Adrenal gland (tissue), 5 donors: ENCODE measurements around the gene SLC6A1.

Experiments used
- CTCF ChIP-seq, 6 experiments: fragments of 450-650 bp in 4 of 6; fragments of 200-600 bp in 2 of 6; sonication (generic) in 1 of 6; IDR thresholded peaks; 1 replicate in 5 of 6; 2 replicates in 1 of 6; pipeline versions ENCODE4 v1.5.1 to v1.8.0; 2016 to 2021; ENCODE audit warnings: antibody characterized with exemption in 6 of 6, mild to moderate bottlenecking in 2 of 6, moderate library complexity in 1 of 6
- POLR2A ChIP-seq, 2 donors: fragments of 450-650 bp; IDR thresholded peaks; one replicate each; pipeline ENCODE4 v1.6.1; 2017; ENCODE audit warnings: antibody characterized with exemption in 2 of 2, mild to moderate bottlenecking in 2 of 2, moderate library complexity in 1 of 2
- donor health status: DM: no; HTN: no; CAD: no.

GRCh38 chr3:11033871-11034270 is 41.3 kb downstream of the SLC6A1 start:
- no peak for TF ChIP-seq CTCF (IDR thresholded peaks at IDR 0.05)
- no peak for TF ChIP-seq POLR2A (IDR thresholded peaks at IDR 0.05)
